GM12872 (cell line): ENCODE measurements around the gene SLC22A25.

Source experiments
- TF ChIP-seq, protein P1 (sequence below): IDR thresholded peaks from 3 replicates; pipeline ENCODE4 v1.5.1; 2011; ENCODE audit warnings: low read depth, mild to moderate bottlenecking, low read length, moderate library complexity; ENCODE audit not compliant: insufficient read depth

Gene SLC22A25

DNA sequence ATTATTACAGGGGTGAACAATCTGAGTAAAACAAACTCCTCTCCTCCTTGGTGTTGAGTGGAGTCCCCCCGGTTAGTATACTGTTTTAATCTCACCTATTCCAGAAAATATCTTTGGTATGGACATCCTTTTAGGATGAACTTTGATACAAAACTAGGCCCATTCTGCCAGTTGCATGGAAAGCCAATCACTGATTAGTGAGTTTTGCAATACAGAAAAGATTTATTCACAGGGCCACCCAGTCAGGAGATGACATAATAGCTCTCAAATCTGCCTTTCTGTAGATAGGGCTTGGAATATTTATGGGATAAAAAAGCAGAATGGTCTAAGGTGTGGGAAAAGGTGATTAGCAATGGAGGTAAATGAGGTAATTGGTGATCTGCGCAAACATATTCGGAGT lies 30.3 kb upstream of the SLC22A25 start:
- TF ChIP-seq, protein P1, sequence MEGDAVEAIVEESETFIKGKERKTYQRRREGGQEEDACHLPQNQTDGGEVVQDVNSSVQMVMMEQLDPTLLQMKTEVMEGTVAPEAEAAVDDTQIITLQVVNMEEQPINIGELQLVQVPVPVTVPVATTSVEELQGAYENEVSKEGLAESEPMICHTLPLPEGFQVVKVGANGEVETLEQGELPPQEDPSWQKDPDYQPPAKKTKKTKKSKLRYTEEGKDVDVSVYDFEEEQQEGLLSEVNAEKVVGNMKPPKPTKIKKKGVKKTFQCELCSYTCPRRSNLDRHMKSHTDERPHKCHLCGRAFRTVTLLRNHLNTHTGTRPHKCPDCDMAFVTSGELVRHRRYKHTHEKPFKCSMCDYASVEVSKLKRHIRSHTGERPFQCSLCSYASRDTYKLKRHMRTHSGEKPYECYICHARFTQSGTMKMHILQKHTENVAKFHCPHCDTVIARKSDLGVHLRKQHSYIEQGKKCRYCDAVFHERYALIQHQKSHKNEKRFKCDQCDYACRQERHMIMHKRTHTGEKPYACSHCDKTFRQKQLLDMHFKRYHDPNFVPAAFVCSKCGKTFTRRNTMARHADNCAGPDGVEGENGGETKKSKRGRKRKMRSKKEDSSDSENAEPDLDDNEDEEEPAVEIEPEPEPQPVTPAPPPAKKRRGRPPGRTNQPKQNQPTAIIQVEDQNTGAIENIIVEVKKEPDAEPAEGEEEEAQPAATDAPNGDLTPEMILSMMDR, result no peak

DNA sequence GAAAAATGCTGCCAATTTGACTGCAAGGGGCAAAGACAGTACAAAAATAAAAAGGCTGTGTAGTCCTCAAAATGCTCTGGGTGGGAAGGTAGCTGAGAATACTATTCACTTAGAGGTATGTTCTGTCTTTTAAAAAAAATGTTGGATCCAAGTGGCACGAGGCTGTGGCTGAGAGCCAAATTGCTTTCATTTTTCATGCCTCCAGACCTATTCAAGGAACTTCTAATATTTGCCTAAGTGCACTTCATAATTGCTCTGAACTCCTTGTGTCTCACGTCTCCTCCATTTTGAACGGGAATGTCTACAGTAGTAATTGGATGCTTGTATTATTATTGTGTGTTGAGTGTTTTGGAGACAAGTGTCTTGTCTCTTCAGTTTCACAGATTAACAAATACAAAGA lies 19.1 kb upstream of the SLC22A25 start:
- TF ChIP-seq, protein P1, result no peak

DNA sequence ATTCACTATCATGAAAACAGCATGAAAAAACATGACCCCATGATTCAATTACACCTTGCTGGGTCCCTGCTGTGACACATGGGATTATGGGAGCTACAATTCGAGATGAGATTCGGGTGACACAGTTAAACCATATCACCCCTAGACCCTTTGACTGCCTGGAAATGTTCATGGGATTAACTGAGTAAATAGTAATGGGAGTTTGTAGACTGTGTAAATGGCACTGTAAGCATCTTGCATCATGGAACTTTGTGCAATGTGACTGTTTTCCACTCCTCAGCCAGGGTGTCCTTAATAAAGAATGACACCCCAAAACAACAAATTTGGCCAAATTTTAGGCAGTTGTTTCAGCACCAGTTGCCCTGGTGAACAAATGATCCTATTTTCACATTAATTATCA lies 7.9 kb upstream of the SLC22A25 start:
- TF ChIP-seq, protein P1, result no peak

DNA sequence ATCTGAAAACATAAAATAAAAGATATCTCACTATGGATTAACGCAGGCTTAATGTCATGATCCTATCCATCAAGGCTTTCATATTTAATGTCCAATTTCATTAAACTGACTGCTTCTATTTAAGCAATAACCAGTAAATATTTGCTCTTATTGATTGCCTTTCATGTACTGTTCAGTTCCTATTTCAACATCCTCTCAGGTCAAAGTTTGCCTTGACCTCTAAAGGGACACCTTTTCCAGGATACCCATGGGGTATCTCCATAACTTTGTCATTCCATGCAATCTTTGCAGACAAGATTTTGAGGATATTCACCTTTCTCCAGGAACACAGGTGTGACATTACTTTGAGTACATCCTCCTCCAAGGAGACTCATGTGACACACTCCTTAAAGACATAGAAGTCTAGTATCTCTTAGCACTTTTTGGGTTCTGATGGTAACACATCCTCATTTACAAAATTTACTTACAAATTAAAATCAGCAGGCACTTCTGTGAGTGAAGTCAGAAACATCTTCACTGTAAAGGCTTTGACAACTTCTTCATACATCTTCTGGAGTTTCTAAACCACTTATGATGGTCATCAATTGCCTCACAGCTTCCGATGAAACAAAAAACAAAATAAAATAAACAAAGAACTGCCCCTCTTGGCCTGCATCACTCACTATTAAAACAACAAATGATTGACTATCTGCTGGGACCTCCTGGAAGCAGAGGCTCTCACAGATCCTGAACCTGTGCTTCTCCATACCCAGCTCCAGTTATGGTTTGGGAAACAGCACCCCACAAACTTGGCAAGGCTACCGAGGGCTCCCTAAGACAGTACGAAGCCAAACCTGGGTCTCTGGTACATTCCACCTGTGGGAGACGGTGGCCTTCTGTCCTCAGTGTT lies 7.0 kb upstream of the SLC22A25 start:
- TF ChIP-seq, protein P1, result no peak

DNA sequence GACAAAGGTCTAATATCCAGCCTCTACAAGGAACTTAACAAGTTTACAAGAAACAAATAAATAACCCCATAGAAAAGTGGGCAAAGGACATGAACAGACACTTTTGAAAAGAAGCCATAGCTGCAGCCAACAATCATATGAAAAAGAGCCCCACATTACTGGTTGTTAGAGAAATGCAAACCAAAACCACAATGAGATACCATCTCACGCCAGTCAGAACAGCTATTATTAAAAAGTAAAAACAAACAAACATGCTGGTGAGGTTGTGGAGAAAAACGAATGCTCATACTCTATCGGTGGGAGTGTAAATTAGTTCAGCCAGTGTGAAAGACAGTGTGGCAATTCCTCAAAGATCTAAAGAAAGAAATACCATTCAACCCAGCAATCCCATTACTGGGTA lies 5.6 kb upstream of the SLC22A25 start:
- TF ChIP-seq, protein P1, result no peak

DNA sequence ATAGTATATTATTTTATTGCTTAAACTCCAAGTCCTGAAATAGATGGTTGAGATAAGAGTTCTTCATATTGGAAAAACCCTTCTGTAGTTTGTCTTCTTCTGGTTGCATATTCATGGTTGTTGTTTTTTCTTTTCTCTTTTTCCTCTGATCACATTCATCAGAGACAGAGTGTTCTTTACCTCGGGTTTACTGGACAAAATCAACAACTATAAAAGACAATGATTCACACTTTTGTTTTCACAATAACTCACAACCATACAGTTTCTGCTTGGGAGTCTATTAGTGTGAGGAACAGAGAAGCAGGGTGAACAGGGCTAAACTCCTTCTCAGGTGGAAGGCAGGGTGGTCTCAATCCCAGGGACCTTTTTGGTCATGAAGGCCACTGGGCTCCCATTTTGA lies 2.6 kb upstream of the SLC22A25 start:
- TF ChIP-seq, protein P1, result no peak

DNA sequence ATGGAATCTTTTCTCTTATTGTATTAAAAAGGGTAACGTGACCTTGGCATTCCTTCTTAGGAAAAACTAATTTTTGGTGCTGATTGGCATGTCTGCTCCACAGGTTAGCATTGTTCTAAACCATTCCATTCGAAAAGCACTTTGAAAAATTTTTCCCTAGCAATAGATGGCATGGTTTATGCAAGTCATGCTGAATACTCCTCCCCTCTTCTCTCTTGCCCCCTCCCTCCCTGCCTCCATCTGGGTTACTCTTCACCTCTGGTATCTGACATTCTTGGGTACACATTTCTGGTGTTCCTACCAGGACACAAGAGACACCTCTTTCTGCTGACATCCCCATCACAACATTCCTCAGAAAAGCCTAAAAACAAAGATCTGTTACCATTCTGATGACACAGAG lies 1.5 kb upstream of the SLC22A25 start:
- TF ChIP-seq, protein P1, result no peak
